Stimulated activated naive CD8-positive, alpha-beta T cell treated with anti-CD3 and anti-CD28 coated beads, Interleukin-15, Interleukin-2, amounts not matched to agents 100 U/mL and 50 U/mL, for 24 hours (primary cell): ENCODE data around the gene RIT2.
"Not testable (repeated sequence)": the region's sequence is repeated elsewhere in the genome, so short reads cannot be mapped to it uniquely, and the experiment has no call there.

Experiments
- ATAC-seq: fragments of 150-1000 bp; cut with Tn5 transposase; one replicate; pipeline ENCODE4 v1.10.0; 2021
- DNase-seq: peaks from one replicate; pipeline ENCODE4 v3.0.0; 2021

RIT2 gene

DNA sequence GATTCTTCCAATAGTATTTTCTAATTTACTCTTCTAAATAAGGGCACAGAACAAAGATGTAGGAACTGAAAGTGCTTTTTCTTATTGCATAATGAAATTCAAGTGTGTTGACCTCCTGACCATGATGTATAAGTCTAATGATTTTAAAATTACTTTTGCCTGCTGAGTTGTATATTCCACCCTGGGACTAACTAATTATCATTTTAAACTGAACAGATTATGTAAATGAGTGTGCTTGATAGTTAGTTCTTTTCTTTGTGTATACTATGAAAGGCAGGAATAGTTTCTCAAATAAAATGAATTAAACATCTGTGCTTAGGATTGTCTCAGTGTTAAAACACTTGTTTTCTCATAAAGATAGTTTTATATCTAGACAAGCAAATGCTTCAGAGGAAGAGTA is 284.5 kb downstream of the RIT2 start:
- DNase-seq: no peak
- ATAC-seq: no peak

DNA sequence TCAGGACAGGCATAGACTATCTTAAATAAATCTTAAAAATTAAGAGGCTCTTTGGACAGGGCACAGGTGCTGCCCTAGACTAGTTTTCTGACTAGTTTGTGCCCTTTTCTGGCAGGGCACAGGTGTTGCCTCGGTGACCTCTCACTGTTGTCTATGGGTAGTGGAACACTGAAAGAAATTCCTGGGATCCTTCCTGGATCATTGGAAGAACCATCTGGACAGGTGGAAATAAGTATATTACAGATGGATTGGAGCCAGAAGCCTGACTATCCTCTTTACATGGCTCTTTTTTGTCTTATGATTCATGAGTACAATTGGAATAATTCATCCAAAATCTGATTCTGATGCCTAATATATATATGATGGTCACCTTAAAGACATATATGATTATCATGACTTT is 286.6 kb downstream of the RIT2 start:
- ATAC-seq: no peak
- DNase-seq: no peak

DNA sequence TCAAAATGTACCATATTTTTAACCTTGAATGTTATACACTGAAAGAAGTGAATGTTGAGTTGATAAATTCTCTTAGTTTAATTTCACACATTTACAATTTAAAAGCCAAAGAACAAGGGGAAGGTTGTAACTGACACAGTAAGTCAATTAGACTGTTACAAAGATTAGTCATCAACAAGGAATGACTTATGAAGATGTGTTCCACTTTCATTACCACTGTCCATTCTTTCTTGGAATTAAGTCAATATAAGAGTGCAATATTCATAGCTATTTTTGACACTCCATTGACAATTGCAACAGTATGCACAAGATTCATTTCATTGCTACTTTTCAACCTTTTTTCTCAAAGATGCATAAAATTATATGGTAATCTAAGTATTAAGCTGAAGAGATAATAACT is 291.3 kb downstream of the RIT2 start:
- ATAC-seq (no peak), DNase-seq (no peak)

DNA sequence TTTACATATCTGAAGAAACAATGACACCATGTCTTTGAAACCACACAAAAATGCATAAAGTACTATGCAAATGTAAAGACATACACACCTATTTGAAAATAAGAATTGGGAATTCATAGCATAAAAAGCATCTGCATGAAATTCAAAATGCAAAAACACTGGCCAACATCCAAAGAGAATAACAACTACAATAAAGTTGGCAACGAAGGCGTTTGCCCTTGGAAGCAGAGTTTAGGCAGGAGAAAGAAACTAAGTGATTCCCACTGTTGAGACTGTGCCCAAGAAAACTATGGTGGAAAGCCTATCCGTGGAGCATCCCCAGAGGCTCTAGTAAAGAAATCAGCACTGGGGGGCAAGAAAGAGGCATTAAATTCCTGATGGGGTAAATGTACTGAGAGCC is 292.8 kb downstream of the RIT2 start:
- ATAC-seq: no peak
- DNase-seq: no peak

DNA sequence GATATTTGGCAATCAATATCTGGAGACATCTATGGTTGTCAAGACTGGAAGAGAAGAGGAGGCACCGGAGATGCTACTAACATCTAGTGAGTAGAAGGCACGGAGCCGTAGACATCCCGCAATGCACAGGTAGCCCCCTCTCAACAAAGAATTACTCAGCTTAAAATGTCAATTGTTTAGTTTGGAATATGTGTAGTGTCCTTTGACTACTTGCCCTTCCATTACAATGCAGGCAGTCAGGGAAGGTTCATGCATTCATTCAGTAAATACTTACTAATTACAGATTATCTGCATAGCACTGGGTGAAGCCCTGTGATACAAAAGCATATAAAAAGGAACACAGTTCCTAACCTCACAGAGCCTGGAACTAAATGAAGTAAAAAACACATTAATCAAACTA is 294.0 kb downstream of the RIT2 start:
- DNase-seq (no peak), ATAC-seq (no peak)

DNA sequence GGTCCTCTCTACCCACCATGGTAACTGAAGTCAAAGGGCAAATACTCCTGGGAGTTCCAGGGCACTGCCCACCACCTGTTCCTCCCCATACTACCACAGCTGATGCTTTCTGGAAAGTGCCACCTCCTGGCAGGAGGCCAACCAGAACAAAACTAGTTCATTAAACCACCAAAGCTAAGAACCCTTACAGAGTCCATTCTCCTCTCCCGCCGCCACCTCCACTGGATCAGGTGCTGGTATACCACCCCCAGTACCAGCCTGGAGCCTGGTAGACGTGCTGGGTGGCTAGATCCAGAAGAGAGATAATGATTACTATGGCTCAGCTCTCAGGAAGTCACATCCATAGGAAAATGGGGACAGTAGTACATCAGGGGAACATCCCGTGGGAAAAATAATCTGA is 300.9 kb downstream of the RIT2 start:
- no peak for DNase-seq
- ATAC-seq: no peak

DNA sequence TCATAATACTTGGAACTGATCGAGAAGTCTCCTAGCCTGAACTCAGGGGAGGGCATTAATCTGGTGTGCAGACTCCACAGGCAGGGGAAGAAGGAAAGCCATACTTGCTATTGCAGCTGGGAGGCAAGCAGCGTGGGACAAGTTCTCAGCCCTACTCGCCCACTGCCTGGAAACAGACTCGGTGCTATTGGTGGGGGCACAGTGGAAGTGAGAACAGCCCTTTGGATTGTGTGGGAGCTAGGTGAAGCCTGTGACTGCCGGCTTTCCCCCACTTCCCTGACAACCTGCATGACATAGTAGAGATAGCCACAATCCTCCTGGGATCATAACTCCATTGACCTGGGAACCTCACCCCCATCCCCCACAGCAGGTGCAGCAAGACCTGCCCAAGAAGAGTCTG is 301.3 kb downstream of the RIT2 start:
- DNase-seq (no peak), ATAC-seq (no peak)

DNA sequence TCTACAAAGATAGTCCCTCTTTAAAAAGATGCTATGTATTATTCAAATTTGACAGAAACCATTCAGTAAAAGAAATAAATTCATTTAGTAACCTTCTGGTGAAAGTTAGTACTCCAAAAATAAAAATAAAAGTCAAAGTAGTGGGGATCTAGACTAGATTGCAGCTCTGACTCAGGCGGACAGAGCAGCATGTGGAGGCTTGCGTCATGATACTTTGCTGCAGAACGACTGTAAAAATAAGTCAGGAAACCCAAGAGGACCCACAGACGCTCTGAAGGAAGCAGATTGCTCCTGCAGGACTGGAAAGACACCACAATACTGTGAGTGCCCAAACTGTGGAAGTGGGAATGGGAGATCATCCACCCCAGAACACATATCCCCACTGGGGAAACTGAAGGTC is 301.9 kb downstream of the RIT2 start:
- DNase-seq: no peak

DNA sequence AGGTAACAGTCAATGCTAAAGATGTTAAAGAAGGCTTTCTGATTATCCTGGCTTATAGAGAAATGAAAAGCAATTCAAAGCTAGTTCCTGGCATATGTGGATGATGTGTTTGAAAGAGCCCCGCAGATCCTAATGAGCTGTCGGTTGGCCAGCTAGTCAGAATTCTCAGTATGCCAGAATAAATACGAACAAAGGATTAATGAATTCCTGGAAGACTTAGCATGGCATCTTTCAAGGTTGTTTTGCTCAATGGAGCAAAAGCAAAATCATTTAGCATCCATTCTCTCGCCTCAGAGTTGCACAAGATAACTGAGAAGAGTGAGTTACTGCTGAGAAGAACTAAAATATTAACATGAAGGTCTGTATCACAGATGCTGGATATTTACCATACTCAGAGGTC is 307.6 kb downstream of the RIT2 start:
- ATAC-seq: no peak
- no peak for DNase-seq

More for the DNA sequence above, 301.9 kb downstream of the RIT2 start:
- ATAC-seq: no peak

DNA sequence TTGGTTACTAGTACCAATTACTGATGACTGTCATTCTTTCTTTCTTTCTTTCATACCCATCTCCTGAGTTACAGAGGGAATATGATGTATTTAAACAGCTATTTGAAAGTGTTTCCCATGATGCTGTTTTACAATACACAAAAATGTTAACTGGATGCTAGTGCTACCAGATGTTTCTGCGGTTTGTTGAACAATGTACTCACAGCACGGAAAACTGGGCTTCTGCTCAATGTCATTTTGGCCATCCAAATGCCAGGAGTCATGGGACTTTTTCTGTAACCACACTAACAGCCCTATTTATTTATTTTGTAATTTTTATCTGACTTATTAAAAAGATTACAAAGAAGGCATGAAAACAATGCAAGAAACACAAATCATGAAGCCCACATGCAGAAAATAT is 313.8 kb downstream of the RIT2 start:
- ATAC-seq (no peak), DNase-seq (no peak)

DNA sequence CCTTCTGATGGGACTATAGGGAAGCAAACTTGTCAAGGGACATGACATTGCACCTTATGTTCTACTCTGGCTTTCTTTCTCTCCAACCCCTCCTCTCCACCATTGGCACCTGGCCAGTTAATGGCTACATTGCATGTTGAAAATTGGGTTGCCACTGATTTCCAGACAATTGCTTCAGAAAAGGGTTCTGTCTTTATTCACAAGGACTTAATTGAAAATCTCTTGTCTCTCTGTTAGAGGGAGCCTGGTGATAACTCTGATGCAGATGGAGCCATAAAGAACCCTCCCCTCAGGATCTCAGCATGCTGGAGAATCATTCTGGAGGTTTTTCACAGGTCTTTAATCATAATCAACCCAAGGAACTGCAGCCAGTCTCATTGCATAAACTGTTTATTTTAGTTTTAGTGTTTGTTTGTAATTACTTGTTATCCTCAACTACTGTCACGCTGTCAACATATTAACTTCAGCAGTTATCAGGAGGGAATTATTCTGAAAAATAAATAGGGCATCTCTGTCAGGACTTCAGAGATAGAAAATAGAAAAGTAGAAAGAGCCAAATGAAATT is 316.8 kb downstream of the RIT2 start:
- ATAC-seq (no peak), DNase-seq (no peak)

DNA sequence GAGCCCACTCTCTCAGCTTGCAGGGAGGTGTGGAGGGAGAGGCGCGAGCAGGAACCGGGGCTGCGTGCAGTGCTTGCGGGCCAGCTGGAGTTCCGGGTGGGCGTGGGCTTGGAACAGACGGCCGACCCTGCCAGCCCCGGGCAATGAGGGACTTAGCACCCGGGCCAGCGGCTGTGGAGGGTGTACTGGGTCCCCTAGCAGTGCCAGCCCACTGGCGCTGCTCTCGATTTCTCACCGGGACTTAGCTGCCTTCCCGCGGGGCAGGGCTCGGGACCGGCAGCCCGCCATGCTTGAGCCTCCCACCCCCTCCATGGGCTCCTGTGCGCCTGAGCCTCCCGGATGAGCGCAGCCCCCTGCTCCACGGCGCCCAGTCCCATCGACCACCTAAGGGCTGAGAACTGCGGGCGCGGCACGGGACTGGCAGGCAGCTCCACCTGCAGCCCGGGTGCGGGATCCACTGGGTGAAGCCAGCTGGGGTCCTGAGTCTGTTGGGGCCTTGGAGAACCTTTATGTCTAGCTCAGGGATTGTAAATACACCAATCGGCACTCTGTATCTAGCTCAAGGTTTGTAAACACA is 320.2 kb downstream of the RIT2 start:
- ATAC-seq, DNase-seq: not testable (repeated sequence)

DNA sequence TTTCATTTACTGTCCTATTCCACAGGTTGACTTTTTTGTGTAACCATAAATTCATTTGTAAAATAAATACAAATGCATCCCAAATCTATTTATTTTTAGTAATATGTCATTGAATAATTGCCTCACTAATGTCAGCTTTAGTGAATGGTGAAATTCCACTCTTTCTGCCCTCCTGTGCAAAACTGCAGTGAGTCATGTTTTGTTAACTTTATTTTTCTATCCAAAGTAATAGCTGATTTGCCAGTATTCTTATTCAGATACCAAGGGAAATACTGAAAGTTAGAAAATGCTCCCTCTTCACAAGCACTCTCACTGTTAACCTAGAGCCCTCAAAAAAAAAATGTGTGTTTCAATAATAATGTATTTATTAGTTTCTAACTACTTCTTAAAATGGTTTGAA is 322.8 kb downstream of the RIT2 start:
- no peak for DNase-seq

DNA sequence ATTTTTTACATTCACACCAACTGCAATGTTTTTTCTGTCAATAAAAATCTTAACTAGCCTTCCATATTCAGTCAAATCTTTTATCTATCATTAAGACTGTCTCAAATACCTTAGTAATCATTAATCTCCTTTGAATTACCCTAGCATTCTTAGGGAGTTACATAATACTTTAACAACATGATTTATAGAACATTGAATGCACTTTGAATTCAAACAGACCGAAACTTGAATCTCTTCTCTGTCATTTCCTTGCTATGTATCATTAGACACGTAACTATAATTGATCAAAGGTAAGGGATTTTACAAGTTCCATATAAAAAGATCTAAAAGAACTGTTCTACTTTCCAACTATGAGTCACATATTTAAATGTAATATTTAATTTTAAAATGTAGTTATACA is 330.9 kb downstream of the RIT2 start:
- ATAC-seq: no peak
- DNase-seq: no peak

More for the DNA sequence above, 322.8 kb downstream of the RIT2 start:
- no peak for ATAC-seq

DNA sequence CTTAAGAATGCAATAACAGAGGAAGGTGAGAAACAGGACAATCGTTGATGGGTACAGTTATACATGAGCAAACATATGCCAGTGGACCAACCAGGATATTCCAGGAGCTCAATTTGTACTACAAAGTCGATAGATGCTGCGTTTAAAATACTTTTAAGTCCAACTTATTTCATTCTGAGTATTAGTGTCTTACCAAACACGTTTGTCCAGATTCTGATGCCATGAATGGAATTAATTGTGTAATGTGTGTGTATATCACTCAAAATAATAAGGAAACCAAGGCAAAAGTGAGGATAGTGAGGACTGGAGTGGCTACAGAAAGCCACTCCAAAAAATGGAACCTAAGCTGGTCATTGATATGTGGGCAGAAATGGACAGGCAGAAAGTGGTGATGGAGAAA is 332.6 kb downstream of the RIT2 start:
- DNase-seq (no peak), ATAC-seq (no peak)

DNA sequence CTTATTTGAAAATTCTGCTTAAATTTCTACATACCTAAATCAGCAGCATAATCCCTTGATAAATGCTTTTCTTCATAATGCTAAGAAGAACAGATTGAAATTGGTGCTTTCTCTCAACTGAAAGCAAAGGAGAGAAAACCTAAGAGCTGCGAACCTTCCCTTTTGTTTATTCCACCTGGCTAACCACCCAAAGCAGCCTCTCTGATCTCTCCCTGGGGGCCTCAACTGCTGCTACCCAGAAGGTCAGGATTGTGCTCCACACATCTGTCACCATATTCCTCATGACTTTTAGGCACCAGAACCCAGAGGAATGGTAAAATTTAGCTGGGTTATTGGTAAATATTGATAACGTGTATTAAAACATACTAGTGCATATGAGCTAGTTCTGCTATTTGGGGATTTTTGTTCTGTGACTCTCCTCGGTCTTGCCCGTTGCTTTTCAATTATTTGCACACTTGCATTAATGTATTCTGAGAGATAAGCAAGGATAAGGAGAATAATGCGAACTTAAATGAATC is 334.1 kb downstream of the RIT2 start:
- no peak for ATAC-seq

DNA sequence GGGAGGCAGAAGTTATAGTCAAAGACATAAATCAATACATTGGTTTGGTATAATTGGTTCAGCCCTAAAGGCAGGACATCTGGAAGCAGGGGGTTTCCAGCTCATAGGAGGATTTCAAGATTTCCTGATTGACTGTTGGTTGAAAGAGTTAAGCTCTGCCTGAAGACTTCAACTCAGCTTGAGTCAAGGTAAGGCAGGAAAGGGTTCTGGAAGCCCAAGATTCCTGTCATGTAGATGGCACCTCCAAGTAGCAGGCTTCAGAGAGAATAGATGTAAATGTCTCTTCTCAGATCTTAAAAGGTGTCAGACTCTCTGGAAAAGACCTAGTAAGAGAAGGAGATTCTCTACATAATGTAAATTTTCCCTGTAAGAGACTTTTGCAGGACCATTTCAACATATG is 335.3 kb downstream of the RIT2 start:
- ATAC-seq (no peak), DNase-seq (no peak)

More for the DNA sequence above, 334.1 kb downstream of the RIT2 start:
- no peak for DNase-seq

DNA sequence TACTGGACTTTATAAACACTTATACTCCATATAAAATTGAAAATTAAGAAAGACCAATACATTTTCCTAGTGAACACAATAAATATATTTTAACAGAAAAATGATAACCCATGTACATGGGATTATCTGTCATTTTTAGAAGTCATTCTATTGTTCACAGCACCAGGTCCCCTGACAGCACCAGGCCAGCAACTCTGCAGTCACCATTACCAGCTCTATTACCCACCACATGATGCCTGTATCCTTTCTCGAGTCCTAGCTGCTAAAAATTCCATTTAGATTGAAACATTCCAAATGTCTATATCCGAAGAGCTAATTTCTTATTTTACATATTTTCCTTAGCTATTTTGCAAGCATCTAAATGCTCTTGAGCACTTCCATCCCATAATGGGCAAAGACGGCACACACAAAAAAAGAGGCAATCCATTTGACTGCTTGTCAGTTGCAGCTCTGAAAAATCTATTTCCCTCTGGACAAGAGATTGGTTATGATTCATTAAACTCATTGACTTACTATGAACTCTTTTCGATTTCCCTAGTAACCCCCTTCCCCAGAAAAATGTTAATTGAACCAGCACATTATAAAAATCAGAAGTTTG is 336.9 kb downstream of the RIT2 start:
- ATAC-seq: no peak

DNA sequence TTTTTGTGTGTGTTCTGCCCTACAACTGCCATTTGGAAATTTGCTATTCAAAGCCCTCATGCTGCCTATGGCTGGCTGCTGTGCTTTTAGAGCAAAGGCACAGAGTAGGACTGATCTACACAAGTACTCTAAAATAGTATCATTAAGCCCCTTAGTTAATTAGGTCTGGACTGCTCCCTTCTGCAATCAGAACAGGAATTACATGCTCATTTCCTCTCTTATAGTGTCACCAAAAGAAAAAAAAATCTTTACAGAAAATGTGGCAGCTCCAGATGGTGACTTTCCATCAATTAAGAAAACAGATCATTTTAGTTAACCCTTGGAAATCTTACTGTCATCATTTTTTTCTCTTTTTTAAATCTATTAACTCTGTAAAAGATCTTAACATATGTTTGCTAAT is 337.5 kb downstream of the RIT2 start:
- no peak for ATAC-seq
- no peak for DNase-seq

More for the DNA sequence above, 336.9 kb downstream of the RIT2 start:
- DNase-seq: no peak

DNA sequence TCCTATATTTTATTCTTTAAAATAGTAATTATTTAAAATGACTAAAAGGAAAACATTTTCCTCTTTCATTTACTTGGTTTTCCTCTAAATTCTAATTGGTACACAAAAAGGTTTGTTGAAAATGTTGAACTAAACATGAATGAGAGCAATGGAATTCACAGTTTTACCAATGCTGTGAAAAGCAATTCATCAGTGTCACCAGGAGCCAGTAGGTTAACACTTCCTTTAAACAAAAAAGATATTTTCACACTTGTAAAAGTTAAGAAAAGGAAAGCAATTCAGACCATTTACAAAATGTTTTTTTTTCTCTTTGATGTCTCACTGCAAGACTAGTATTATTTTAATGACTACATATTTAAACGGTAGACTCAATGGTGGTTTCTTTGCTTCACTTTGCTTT is 341.6 kb downstream of the RIT2 start:
- DNase-seq: no peak
- no peak for ATAC-seq

DNA sequence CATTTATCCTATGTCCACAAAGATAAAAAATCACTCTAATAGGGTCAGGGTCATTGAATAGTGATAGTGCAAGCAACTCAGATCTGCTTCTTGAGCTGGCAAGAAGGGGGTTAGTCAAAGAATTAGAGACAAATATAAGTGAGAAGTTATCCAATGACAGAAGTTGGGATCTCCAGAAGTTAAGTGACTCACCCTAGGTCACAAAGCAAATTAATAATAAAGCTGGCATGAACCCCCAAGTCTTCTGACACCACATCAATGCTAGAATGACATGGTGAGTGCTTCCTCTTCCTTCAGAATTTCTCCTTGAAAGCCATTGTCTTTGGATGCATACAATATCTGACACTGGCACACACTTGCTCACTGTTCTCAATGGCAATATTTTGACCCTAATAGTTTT is 343.5 kb downstream of the RIT2 start:
- DNase-seq (no peak), ATAC-seq (no peak)

DNA sequence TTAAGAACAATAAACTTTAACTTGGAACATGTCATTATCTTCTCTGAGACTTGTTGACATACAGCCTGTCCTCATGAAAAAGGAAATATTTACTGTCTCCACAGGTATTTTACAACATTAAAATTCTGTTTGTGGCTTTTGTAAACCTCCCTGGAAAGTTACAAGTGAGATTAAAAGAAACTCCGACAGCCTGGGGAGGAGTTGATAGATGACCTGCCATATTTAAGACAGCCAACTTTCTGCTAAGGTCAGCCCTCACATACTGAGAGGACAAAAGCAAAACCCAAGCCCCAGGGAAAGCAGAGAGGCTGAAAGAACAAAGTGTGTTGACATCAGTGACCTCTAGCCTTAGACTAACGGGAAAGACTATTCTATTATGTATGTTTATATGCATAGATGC is 350.2 kb downstream of the RIT2 start:
- no peak for ATAC-seq

DNA sequence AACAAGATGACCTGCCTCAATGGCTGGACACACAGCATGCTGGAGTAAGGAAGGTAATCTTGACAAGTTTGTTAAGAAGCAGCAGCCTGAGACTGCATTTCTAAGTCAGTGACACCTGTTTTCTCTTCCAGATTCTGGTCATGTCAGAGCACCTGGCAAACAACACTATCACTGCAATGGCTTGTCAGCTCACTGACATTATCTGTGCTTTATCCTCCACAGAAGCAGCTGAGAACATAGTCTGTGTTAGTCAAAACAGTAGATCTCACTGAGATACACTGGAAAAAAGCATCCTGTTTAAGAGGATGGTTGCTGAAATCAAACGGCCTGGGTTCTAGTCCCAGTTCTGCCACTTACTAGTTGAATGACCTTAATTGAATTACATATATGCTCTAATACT is 355.2 kb downstream of the RIT2 start:
- ATAC-seq (no peak), DNase-seq (no peak)

More for the DNA sequence above, 350.2 kb downstream of the RIT2 start:
- DNase-seq: no peak

DNA sequence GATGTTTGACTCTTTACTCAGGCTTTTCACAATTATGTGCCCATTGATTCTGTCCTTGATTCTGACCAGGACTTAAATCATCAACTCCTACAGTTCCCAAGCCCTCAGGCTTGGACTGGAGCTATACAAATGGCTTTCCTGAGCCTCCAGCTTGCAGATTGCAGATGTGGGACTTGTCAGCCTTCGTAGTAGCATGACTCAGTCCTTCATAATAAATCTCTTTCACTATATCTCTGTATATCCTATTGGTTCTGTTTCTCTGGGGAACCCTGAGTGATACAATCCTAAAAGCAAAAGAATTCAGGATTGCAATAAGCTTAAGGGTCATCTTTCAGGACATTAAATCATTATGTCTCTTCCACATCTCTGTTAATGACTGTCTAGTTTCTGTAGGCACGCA is 356.6 kb downstream of the RIT2 start:
- ATAC-seq: no peak
- DNase-seq: no peak
